GM21528 (cell line): ENCODE data around the gene VARS1.
"Not testable (repeated sequence)": the region's sequence is repeated elsewhere in the genome, so short reads cannot be mapped to it uniquely, and the experiment has no call there.

Source experiments
- ATAC-seq: cut with Tn5 transposase; IDR thresholded peaks from one replicate; pipeline ENCODE4 v1.9.1; 2021; ENCODE audit warnings: mild to moderate bottlenecking, moderate library complexity; ENCODE audit not compliant: unreplicated experiment, low FRiP score

VARS1 gene

DNA sequence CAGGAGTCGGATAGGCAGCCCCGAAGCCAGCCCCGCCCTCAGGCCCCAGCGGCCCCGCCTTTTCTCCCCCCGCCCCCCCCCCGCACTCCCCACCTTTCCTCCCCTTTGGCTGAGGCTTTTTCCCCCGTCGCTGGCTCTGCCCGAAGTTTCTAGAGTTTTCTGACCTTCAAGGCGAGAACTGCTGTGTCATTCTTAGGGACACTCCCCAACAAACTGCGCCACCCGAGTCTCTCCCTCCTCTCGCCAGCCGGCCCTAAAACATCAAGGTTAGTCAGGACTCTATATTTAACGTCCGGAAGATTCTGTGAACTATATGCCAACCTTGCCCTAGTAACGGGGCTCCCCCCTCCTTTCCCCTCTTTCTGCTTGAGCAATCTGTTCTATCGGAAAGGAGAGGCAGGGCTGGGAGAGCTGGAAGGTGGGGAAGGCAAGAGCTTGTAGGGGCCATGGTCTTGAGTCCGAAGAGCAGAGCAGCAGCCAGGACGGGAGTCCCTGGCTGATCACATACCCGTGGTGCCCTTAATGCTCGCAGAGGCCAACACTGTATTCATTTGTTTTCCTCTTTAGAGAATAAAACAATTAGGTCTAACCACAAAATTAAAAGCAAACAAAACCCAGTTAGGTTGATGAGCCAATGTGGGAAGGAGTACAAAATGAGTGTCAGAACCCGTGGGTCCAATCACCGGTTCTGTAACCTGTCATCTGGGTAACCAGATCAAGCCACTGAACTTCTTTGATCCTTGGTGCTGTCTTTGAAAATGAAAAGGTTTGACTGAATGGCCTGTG, 26.7 kb upstream of the VARS1 start:
- ATAC-seq, result no peak

DNA sequence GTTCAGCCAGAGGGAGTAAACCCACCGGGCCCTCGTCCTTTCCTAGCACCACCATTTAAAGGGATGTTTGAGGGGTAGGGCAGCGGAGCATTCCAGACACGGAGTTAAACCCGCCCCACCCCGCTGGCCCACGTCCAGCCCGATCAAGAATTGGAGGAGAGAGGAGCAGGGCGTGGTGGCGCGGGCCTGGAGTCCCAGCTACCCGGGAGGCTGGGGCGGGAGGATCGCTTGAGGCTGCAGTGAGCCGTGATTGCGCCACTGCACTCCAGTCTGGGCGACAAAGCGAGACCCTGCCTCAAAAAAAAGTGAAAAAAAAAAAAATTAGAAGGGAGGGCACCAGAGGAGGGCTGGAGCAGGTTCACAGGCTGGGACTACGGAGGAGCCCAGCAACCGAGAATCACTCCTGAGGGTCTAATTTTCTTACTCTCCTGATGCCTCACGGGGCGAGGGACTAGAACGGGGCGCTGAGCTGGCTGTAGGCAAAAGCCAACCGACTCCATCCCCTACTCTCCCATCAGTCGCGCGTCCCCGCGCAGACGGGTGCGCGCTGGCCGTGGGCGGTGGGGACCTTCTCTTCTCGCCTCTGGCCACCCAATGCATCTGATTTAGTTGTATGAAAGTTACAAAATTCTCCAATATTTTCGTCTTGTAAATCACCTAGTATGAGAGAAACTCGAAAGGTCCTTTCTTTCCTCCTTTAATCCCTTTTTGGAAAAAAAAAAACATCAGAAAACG, 25.9 kb upstream of the VARS1 start:
- no peak for ATAC-seq

GRCh38 chr6:31820399-31820798, 24.8 kb upstream of the VARS1 start:
- ATAC-seq, result not testable (repeated sequence)

DNA sequence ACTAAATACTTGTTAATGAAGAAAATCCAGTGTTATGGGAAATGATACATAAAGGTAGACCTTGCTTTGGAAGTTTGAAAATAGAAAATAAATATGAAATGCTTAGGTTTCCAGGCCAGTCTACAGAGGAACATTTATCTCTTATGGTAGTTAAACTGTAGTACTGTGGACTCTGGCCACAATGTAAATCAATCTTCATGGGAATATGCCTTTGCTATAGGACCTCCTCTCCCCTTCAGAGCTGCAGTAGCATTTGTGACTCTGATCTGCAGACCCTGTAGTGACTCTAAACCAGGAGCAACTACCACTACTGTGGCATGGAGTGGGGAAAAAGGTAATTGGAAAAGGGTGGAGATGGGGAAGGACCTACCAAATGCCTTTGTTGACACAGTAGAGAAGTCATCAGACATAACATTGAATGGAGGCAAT, 24.3 kb upstream of the VARS1 start:
- no peak for ATAC-seq

GRCh38 chr6:31817929-31818511, 22.5 kb upstream of the VARS1 start:
- ATAC-seq, result not testable (repeated sequence)

- not testable (repeated sequence) for ATAC-seq
Measured at GRCh38 chr6:31817133-31817928, 21.8 kb upstream of the VARS1 start.

- ATAC-seq, result no peak
Measured at GRCh38 chr6:31815025-31815838, 19.7 kb upstream of the VARS1 start, which contains the start of the genes HSPA1A and HSPA1L. Gene HSPA1A (plus strand): TSS chr6:31815543. CDS start chr6:31815757, 214 bp downstream. Gene HSPA1L (minus strand): TSS chr6:31815283. CDS start chr6:31811972, 3,311 bp downstream.

DNA sequence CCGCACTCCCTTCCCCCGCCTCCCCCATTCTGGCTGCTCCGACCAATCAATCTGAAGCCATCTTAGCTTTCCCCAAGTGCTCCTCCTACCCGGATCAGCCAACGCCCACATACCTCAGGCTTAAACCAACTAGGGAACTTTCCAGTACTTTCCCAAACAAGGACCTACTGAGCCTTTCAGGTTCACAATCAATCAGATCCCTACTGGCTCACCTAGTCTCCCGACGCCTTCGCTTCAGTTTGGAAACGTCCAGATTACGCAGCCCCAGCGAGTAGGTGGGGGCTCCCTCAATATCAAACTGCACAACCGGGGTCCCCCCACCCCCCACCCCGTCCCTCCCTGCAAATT, 19.1 kb upstream of the VARS1 start:
- no peak for ATAC-seq

DNA sequence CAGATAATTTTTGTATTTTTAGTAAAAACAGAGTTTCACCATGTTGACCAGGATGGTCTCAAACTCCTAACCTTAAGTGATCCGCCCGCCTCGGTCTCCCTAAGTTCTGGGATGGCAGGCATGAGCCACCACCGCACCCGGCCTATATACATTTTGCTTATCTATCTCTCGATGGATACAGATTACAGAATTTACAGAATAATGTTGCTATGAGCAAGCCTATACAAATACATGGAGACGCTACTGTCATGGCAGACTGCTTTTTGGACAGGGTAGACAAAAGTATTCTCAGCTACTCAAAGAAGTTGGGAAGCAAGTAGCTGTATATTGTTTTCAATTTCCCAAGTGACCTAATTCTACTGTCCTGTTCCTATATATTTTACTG, 17.9 kb upstream of the VARS1 start:
- ATAC-seq, result no peak

DNA sequence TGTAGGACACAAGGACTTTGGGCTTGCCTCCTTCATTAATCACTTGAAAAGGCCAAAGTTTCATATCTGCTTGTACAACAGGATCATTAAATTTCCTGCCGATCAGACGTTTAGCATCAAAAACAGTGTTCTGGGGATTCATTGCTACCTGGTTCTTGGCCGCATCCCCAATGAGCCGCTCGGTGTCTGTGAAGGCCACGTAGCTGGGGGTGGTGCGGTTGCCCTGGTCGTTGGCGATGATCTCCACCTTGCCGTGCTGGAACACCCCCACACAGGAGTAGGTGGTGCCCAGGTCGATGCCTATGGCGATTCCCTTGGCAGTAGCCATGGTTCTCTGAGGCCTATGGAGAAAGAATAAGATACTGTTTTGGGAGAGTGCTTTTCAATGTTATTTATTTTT, 16.1 kb upstream of the VARS1 start:
- ATAC-seq, result no peak

DNA sequence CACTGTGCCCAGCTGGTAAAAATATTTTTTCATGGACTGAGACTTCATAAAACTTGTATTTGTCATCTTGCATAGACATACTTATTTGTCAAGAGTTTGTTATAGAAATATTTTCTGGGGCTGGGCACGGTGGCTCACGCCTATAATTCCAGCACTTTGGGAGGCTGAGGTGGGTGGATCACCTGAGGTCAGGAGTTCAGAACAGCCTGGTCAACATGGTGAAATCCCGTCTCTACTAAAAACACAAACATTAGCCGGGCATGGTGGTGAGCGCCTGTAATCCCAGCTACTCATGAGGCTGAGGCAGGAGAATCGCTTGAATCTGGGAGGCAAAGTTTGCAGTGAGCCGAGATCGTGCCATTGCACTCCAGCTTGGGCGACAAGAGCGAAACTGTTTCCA, 13.0 kb upstream of the VARS1 start:
- not testable (repeated sequence) for ATAC-seq

DNA sequence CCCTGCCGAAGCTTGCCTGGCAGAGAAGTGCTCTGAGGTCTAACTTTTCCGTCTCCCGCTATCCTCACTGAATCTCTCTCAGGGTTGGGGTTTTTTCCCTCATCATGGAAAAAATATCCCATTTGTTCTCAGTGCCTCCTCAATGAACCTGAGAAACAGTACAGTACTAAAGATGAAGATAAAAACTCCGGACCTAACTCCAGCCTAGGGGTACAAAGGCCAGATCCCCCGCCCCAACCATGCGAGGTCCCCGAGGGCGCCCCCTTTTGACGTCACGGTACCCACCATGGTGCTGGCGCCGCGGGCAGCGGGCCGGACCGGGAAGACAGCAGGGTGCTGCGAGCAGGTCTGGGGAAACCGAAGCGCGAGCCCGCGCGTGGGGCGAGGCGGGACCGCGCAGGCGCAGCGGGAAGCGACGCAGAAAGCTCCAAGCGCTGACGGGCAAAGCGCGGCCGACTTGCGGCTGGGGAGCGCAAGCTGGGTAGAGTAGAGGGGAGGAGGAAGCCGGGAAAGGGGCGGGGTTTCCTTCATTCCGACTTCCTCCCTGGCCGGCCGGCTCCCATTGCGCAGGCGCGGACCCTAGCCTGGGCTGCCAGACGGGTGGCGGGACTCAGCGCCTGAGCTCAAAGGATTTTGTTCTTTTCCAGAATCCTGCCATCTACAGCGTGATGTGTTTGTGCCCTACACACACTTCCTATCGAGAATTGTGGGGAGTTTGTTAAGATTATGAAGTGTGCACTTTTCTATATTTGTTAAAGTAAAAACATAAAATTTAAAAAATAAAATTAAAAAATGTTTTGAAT, 11.1 kb upstream of the VARS1 start, which contains the start of gene LSM2:
Gene LSM2, minus strand, starts transcription at position 497 of the 803 bp plus-strand sequence. Its CDS starts 209 bp downstream, at position 288.
- ATAC-seq, result peak; percentile 80

DNA sequence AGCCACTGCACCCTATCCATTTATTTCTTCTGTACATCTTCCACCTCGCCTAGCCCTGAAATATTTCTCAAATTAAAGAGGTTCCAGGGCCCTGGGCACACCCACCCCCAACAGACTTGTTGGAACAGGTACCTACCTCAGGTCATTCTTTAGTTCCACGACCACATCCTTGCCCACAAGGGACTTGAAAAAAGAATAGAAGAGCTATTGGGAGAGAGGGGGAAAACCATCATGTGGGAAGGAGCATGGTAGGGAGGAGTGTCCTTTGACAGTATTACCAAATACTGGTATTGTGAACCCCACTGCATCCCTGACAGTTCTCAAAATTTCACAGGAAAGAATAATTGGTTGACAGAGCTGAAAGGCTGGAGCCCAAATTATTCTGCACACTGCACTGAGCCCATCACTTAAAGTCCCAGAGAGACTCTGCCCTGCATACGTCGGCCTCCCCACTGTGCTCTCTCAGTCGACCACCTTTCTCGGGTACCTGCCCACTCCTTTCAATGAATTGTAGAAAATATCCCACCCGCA, 10.5 kb upstream of the VARS1 start:
- no peak for ATAC-seq

- not testable (repeated sequence) for ATAC-seq
Measured at GRCh38 chr6:31801031-31801927, 5.7 kb upstream of the VARS1 start.

DNA sequence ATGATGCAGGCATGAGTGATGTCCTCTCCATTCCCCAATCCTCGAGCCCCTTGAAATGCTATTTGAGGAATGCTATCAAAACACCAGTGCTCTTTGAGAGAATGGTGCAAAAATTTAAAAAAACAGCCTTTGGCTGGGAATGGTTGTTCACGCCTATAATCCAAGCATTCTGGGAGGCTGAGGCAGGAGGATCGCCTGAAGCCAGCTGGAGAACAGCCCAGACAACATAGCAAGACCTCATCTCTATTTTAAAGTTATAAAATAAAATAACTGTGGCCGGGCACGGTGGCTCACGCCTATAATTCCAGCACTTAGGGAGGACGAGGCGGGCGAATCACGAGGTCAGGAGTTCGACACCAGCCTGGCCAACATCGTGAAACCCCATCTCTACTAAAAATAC, 4.2 kb upstream of the VARS1 start:
- ATAC-seq, result no peak

DNA sequence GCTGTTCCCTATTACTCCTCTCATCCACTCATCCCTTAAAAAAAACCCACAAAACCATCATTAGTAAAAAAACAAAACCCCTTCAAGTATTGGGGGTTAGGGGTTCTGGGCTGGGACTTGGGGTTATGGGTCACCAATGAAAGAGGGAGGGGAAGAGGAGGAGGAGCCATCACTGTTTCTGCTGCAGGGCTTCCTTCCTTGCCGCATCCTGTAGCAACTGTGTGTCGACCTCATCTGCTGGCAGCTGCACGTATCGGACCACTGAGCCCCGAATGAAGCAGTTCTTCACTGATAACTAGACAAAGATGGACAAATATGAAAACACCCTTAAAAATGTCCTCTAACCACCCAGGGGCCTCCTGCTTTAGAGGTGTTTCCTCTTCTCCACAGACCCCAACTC, 2.0 kb upstream of the VARS1 start:
- no peak for ATAC-seq

DNA sequence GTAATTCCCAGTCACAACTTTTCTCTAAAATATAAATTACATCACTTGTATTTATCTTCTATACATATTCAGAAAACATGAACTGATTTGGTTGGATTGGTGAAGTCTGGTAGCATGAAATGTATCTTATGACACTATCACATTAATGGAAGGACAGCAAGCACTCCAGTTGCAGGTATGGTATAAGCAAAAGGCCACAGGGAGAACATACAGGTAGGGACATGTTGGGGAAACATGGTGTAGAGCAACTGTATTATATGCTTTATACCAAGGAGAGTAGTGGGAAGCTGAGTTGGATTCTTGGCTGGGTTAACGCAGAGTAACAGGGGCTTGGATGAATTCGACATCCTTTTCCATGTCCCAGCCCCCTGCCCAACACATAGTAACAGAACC, 1.4 kb upstream of the VARS1 start:
- ATAC-seq, result no peak
